A673 (cell line): Measurements from ENCODE around the gene EXOC6B.

Source experiments
- CTCF ChIP-seq: fragments of 300-800, 200-600 bp; sonication (generic); conservative IDR thresholded peaks from 2 replicates; pipeline ENCODE4 v1.5.1; 2017; ENCODE audit warnings: low read depth, mild to moderate bottlenecking, antibody characterized with exemption, low read length, moderate library complexity, mixed read lengths
- EZH2 ChIP-seq: fragments of 200-600 bp; sonication (generic); IDR thresholded peaks from 2 replicates; pipeline ENCODE4 v1.6.1; 2017; ENCODE audit warnings: borderline replicate concordance, low read depth, mild to moderate bottlenecking, mixed read lengths, antibody characterized with exemption, low read length; ENCODE audit not compliant: poor library complexity, severe bottlenecking

- no peak for TF ChIP-seq CTCF
- TF ChIP-seq EZH2 = no peak
These were observed 697.0 kb downstream of the EXOC6B start for GRCh38 chr2:72128843-72129227.
